ENCODE results near the gene DCST1.
A peak's percentile ranks its signal among the peaks of the same experiment; 100 is the strongest.

DNA sequence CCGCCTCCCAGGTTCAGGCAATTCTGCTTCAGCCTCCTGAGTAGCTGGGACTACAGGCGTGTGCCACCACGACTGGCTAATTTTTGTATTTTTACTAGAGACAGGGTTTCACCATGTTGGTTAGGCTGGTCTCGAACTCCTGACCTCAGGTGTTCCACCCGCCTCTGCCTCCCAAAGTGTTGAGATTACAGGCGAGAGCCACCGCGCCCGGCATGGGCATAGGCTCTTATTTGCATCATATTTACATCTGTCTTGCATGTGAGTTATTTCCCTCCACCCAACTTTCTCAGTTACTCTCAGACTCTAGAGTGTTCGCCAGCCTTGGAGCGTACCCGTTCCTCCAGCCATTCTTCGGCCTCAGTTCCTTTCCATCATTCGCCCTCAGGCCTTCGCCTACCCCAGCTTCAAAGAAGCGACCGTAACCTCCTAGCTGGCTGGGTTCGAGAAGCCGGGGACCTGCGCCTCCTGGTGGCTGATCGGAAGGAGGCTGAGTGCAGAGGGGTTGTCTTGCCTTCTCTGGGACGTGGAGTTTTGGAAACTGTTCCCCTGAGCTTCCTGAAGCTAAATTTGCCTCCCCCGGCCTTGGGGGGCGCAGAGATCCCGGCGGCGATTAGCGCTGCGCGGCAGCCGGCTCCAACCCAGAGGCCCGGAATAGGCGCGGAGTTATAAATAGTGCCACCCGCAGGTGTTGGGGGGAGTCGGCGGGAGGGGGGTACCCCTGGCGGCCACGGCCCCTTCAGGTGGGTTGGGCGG is 34.6 kb upstream of the DCST1 start:
- no peak for TF ChIP-seq EZH2 (IDR thresholded peaks at IDR 0.05; ENCODE audit: low read length, unreplicated experiment)
- TF ChIP-seq, protein P1, sequence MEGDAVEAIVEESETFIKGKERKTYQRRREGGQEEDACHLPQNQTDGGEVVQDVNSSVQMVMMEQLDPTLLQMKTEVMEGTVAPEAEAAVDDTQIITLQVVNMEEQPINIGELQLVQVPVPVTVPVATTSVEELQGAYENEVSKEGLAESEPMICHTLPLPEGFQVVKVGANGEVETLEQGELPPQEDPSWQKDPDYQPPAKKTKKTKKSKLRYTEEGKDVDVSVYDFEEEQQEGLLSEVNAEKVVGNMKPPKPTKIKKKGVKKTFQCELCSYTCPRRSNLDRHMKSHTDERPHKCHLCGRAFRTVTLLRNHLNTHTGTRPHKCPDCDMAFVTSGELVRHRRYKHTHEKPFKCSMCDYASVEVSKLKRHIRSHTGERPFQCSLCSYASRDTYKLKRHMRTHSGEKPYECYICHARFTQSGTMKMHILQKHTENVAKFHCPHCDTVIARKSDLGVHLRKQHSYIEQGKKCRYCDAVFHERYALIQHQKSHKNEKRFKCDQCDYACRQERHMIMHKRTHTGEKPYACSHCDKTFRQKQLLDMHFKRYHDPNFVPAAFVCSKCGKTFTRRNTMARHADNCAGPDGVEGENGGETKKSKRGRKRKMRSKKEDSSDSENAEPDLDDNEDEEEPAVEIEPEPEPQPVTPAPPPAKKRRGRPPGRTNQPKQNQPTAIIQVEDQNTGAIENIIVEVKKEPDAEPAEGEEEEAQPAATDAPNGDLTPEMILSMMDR (conservative IDR thresholded peaks at IDR 0.05; ENCODE audit: low read depth, low read length): peak; percentile 99
- no peak for TF ChIP-seq EZH2phosphoT487 (IDR thresholded peaks at IDR 0.05; ENCODE audit: borderline replicate concordance, low read length)
